ENCODE data around the gene ARID5A.

DNA sequence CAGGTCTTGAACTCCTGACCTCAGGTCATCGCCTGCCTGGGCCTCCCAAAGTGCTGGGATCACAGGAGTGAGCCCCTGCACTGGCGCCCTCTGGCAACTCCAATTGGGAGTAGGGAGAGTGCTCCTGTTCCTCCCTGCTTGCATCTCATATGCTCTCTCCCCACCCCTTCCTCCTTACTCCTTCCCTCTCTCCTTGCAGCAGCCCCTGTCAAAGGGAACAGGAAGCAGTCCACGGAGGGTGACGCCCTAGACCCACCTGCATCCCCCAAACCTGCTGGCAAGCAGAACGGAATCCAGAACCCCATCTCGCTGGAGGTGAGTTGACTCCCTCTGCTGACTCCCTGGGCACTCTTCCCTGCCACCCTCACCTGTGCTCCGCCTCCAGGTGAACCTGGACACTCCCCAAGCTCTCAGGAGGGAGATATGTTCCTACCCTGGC, 10.7 kb downstream of the ARID5A start:
- no peak for TF ChIP-seq EZH2 (IDR thresholded peaks at IDR 0.05; ENCODE audit: insufficient read depth, poor library complexity, severe bottlenecking)
- TF ChIP-seq EZH2phosphoT487 (IDR thresholded peaks at IDR 0.05; ENCODE audit: insufficient read depth, low read depth): no peak

All from GM23248 (cell line).